ENCODE data around the gene LSM5.

Gene LSM5

GRCh38 chr7:32490127-32490796 lies at the start of gene LSM5:
Gene LSM5 (minus strand): TSS chr7:32490380. CDS start chr7:32490365, 15 bp downstream.
- no peak for TF ChIP-seq CTCF (IDR thresholded peaks at IDR 0.05; ENCODE audit: low read depth, low read length)
- DNase-seq (ENCODE audit: extremely low read depth, low read depth), result peak; percentile 76

DNA sequence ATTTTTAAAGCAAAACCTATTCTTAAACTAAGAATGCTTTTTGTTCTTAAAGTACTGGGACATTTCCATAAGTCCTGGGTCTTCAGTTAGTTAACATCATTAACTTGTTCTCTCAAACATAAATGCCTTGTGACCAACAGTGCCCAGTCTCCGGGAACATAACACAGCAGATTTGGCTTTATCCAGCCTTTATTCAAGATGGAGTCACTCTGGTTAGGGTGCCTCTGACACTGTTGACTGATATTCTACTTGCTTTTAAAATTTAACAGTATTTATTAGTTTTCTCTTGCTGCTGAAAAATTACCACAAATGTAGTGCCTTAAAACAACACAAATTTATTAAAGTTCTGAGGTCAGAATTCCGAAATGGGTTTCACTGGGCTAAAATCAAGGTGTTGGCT lies 49.2 kb upstream of the LSM5 start:
- no peak for DNase-seq (ENCODE audit: extremely low read depth, low read depth)
- TF ChIP-seq CTCF (IDR thresholded peaks at IDR 0.05; ENCODE audit: low read depth, low read length), result no peak

- DNase-seq (ENCODE audit: extremely low read depth, low read depth), result no peak
- TF ChIP-seq CTCF (IDR thresholded peaks at IDR 0.05; ENCODE audit: low read depth, low read length), result no peak
These were observed 47.6 kb upstream of the LSM5 start for GRCh38 chr7:32537760-32538159.

DNA sequence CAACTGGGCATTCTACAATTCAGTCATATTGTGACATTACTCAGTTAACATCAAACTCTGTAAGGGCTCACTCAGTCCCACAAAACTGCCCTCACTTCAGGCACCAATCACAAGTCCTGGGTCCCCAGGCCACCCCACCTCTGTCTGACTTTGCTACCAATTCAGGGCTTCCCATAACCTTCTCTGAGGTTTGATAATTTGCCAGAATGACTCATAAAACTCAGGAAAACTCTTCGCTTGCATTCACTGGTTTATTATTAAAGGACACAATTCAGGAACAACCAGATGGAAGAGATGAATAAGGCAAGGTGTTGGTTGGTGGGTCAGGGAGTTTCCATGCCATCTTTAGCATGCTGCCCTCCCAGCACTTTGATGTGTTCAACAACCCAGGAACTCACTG lies 46.4 kb upstream of the LSM5 start:
- no peak for TF ChIP-seq CTCF (IDR thresholded peaks at IDR 0.05; ENCODE audit: low read depth, low read length)
- DNase-seq (ENCODE audit: extremely low read depth, low read depth), result peak; percentile 0

DNA sequence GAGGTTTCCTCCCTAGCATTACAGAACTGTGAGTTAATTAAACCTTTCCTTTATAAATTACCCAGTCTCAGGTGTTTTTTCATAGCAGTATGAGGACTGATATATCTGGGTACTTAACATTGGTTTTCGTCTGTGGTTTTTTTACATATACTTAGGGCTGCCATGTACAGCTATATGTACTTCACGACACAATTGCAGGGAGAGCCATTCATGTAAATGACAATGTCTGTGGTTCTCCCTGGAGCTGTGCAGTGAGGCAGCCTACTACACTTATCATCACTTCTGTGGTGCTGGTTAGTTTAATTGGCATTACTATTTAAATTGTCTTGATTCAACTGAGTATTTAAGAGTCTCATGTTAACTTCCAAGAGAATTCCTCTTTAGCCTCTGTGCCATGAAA lies 45.8 kb upstream of the LSM5 start:
- DNase-seq (ENCODE audit: extremely low read depth, low read depth), result no peak
- no peak for TF ChIP-seq CTCF (IDR thresholded peaks at IDR 0.05; ENCODE audit: low read depth, low read length)

GRCh38 chr7:32535162-32535702 lies 45.1 kb upstream of the LSM5 start:
- DNase-seq (ENCODE audit: extremely low read depth, low read depth), result no peak
- no peak for TF ChIP-seq CTCF (IDR thresholded peaks at IDR 0.05; ENCODE audit: low read depth, low read length)

DNA sequence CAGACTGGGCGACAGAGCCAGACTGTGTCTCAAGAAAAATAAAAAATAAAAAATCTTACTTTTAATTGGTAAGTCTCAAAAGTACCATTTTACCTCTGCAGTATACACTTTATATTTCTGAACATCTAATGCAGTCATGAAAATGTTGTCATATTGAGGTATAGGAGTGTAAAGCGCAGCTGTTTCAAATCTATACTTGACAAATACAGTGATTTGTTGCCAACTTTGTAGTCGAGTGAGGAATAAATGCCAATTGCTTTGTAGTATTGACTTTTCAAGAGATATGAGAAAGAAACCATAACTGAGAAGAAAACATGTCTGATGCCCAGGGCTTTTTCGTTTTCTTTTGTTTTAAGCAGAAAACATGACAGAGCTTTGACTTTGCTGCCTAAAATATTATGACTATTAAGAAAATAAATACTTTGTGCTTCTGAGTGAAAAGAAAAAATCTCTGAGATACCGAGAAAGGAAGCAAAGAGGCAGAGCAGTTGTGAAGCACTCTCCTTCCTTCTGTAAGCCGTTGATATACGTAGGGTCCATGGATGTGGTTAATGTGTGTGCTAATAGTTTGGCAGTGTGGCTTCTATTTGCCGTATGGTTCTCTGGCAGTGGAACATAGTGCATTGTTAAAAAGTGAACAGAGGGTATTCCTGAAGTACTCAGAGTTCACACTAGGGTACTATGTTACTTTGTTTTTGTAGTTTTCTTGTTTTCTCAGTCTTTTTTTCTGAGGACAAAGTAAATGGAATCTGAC lies 43.3 kb upstream of the LSM5 start:
- TF ChIP-seq CTCF (IDR thresholded peaks at IDR 0.05; ENCODE audit: low read depth, low read length), result no peak
- DNase-seq (ENCODE audit: extremely low read depth, low read depth), result no peak

All from AG09319 (cell line).